Peyer's patch (tissue), 4 donors: Measurements from ENCODE around the gene DSCAML1.

ENCODE experiments used
- POLR2A ChIP-seq, 2 donors: fragments of 450-650 bp; IDR thresholded peaks; one replicate each; pipeline ENCODE4 v1.5.1; 2017; ENCODE audit warnings: antibody characterized with exemption in 2 of 2, mild to moderate bottlenecking in 2 of 2, moderate library complexity in 2 of 2
- TF ChIP-seq, protein P1 (sequence below), 6 experiments: fragments of 450-650 bp in 4 of 6; fragments of 200-600 bp in 2 of 6; sonication (generic) in 1 of 6; IDR thresholded peaks; one replicate each; pipeline ENCODE4 v1.5.1; 2017 to 2019; ENCODE audit warnings: antibody characterized with exemption in 6 of 6, mild to moderate bottlenecking in 3 of 6, moderate library complexity in 1 of 6

DNA sequence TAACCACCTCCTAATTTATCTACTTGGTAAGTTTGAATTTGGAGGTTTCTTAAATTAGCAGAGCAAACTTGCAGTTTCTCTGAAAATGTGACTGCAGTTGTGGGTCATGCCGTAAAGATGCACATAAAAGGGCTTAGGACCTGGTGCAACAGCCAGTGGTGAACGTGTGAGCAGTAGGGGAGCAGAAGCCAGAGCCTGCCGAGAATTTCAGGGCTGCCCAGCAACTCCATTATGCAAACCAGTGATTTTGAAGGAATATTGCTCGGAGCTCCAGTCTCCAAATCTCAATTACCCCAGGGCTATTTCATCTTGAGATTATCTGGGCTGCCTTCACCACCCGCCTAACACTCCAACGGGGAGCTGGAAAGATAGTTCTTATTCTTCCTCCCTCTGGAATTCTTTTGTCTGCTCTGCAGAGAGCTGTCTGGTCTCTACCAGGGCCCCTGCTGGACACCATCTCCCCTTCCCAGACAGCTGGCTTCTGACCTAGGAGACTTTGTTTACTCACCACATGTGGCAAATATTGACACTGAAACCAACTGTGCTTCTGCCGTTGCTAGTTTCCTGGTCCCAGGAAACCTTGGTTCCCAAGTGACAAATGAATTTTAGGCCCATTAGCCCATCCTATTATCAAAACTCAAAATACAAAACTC, 93.9 kb downstream of the DSCAML1 start:
- TF ChIP-seq, protein P1, sequence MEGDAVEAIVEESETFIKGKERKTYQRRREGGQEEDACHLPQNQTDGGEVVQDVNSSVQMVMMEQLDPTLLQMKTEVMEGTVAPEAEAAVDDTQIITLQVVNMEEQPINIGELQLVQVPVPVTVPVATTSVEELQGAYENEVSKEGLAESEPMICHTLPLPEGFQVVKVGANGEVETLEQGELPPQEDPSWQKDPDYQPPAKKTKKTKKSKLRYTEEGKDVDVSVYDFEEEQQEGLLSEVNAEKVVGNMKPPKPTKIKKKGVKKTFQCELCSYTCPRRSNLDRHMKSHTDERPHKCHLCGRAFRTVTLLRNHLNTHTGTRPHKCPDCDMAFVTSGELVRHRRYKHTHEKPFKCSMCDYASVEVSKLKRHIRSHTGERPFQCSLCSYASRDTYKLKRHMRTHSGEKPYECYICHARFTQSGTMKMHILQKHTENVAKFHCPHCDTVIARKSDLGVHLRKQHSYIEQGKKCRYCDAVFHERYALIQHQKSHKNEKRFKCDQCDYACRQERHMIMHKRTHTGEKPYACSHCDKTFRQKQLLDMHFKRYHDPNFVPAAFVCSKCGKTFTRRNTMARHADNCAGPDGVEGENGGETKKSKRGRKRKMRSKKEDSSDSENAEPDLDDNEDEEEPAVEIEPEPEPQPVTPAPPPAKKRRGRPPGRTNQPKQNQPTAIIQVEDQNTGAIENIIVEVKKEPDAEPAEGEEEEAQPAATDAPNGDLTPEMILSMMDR (IDR thresholded peaks at IDR 0.05): no peak
- TF ChIP-seq POLR2A (IDR thresholded peaks at IDR 0.05): no peak
